Memory B cell (primary cell): Measurements from ENCODE around the gene ADCY2.

ENCODE experiments used
- ATAC-seq: fragments of 150-1000 bp; cut with Tn5 transposase; 2 replicates; pipeline ENCODE4 v1.10.0; 2021; ENCODE audit warnings: low read depth, mild to moderate bottlenecking, moderate library complexity
- DNase-seq, 2 donors: peaks; one replicate each; pipeline ENCODE4 v3.0.0; 2022; ENCODE audit warnings: low spot score in 2 of 2
- H3K27ac Mint-ChIP-seq: one replicate; pipeline ENCODE4 v1.8.0; 2022; ENCODE audit warnings: mild to moderate bottlenecking, moderate library complexity, mixed read lengths
- H3K27me3 Mint-ChIP-seq: one replicate; pipeline ENCODE4 v1.8.0; 2022; ENCODE audit warnings: mixed read lengths
- H3K36me3 Mint-ChIP-seq: one replicate; pipeline ENCODE4 v1.8.0; 2022; ENCODE audit warnings: mild to moderate bottlenecking, mixed read lengths
- H3K4me1 Mint-ChIP-seq: one replicate; pipeline ENCODE4 v1.8.0; 2022; ENCODE audit warnings: mixed read lengths
- H3K4me3 Mint-ChIP-seq: one replicate; pipeline ENCODE4 v1.8.0; 2022; ENCODE audit warnings: mild to moderate bottlenecking, moderate library complexity, mixed read lengths
- H3K9me3 Mint-ChIP-seq: one replicate; pipeline ENCODE4 v1.8.0; 2022; ENCODE audit warnings: mixed read lengths

The ADCY2 gene

DNA sequence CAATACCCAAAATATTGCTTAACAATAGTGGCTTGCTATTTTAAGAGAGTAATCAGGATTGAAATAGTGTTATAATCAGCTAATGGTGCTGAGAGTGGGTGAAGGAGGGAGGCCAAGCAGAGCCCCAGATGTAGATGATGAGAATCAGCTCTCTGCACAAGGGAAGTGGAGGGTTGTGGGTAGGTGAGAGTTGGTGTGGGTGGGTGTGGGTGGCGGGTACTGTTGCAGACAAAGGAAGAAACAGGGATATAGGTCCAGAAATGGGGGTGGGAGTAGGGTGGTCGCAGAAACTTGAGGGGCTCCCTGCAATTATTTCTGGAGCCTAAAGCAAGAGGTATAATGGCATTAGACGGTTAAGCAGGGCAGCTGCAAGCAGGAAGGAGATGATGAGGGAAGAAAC, 7.4 kb upstream of the ADCY2 start:
- ATAC-seq (no peak), DNase-seq (no peak)
- no peak overlapping the region for H3K27ac Mint-ChIP-seq
- H3K9me3 Mint-ChIP-seq = peaks cover 2% of the 10 kb centered on the region
- peaks cover 2% of the 10 kb centered on the region for H3K27me3 Mint-ChIP-seq
- no peaks in the 10 kb centered on the region for H3K36me3 Mint-ChIP-seq
- no peaks in the 10 kb centered on the region for H3K4me1 Mint-ChIP-seq
- H3K4me3 Mint-ChIP-seq = no peak overlapping the region

GRCh38 chr5:7391215-7391614, 4.7 kb upstream of the ADCY2 start:
- Mint-ChIP-seq H3K4me3 (no peak overlapping the region), H3K9me3 (no peaks in the 10 kb centered on the region), H3K4me1 (no peaks in the 10 kb centered on the region), H3K27me3 (peaks cover 2% of the 10 kb centered on the region), H3K36me3 (no peaks in the 10 kb centered on the region), H3K27ac (no peak overlapping the region)
- ATAC-seq (no peak), DNase-seq (no peak)

GRCh38 chr5:7391814-7392692, 3.9 kb upstream of the ADCY2 start:
- Mint-ChIP-seq H3K36me3 (no peaks in the 10 kb centered on the region), H3K9me3 (no peaks in the 10 kb centered on the region), H3K4me1 (no peaks in the 10 kb centered on the region), H3K4me3 (no peak overlapping the region), H3K27ac (no peak overlapping the region), H3K27me3 (peaks cover 6% of the 10 kb centered on the region)
- DNase-seq (no peak), ATAC-seq (no peak)

DNA sequence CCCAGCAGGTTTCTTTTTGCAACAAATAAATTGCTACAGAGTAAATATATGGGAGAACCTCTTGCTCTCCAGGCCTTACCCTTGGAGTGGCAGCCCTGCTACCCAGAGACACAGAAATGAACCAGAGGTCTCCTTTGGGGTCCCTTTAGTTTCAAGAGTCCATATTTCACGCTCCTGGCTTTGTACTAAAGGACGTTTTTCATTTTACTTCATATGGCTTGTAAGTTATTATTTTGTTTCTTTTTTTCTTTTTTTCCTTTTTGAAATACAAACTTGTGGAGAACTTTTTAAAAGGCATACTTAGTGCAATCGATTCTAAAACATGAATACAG, 3.3 kb upstream of the ADCY2 start:
- no peaks in the 10 kb centered on the region for H3K4me1 Mint-ChIP-seq
- no peak for ATAC-seq
- H3K9me3 Mint-ChIP-seq = no peaks in the 10 kb centered on the region
- no peak for DNase-seq
- H3K4me3 Mint-ChIP-seq = no peak overlapping the region
- peaks cover 6% of the 10 kb centered on the region for H3K27me3 Mint-ChIP-seq
- no peaks in the 10 kb centered on the region for H3K36me3 Mint-ChIP-seq
- H3K27ac Mint-ChIP-seq = no peak overlapping the region

DNA sequence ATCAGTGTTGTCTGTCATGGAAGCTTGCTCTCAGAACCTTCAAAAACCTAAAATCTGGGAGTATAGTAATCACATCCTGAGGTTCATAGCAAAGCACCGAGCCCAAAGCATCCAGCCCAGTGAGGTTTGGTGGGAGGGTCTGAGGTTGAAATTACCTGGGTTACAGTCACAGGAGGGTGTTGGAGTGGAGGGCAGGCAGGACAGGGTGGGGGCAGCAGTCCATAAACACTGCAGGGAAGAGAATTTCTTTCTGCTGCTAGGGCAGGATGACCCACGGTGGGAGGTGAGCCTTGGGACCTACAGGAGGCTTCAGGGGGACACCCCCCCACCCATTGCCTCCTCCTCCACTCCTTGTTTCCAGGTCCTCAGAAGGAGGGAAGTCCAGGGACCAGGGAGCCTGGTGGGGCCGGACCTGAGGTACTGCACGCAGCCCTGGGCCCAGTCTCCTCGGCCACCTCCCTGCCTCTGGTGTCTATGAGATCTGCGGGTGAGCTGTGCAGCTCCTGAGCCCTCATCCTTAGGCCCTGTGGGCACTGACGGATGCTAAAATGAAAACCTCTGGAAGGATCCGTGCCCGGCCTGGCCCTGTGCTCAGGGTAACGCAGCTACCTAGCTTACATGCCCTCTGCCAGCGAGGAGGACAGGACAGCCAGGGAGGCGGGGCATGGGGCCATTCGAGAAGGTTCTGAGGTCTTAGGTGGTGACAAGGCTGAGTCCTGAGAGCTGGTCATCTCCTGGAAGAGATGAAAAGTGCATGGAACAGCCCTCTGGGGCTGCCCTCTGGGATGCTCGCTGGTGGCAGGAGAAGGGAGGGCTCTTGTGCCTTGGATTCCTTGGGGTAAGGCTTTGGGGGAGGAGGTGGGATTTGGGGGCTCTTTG, 1.8 kb upstream of the ADCY2 start:
- no peaks in the 10 kb centered on the region for H3K9me3 Mint-ChIP-seq
- ATAC-seq (no peak), DNase-seq (no peak)
- H3K27ac Mint-ChIP-seq = no peak overlapping the region
- H3K27me3 Mint-ChIP-seq = peaks cover 9% of the 10 kb centered on the region
- H3K36me3 Mint-ChIP-seq = no peaks in the 10 kb centered on the region
- H3K4me1 Mint-ChIP-seq = no peaks in the 10 kb centered on the region
- H3K4me3 Mint-ChIP-seq = no peak overlapping the region

DNA sequence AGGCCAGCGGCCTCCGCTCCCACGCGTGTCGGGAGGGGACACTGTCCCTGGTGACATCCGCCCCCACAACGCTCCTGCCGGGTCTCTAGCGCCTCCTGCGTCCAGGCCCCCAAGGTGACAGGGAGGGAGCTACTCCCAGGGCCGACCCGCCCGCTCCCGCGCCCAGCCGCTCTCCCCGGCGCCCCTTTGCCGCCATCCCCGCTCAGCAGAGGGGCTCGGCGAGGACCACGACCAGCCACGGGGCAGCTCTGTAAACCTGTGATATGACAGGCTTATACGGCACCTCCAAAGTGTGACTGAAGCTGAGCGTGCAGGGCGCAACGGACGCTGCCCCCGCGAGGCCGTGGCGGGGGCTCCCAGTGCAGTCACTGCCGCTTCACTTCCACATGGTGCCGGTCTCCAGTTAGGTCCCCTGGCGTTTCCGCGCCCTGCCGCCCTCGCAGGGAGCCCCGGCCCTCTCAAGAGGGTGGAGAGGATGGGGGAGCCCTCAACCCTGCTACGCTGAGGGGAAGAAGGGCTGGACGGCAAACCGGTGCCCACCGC, 978 bp upstream of the ADCY2 start:
- no peak overlapping the region for H3K4me3 Mint-ChIP-seq

DNA sequence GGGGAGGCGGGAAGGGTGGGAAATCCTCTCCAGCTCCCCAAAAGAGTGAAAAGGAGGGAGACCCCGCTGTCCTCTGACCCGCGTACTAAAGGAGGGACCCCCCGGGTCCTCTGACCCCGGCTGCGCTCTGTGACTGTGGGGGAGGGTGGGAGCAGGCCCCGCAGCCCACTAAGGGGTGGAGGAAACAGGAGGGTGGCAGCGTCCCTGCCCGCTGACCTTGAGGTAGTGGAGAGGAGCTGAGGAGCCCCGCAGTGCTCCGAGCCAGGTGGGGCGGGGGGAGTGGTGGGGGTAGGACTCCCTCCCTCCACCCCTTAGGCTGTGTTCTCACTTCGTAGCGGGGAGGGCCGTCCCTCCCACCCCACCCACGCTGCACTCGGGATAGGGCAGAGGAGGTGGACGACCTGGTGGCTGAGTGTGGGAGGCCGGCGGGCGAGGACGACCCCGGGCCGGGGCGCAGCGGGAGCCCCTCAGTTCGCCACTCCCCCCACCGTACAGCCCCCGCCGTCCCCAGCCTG, 449 bp upstream of the ADCY2 start:
- Mint-ChIP-seq H3K36me3 (no peaks in the 10 kb centered on the region), H3K4me1 (no peaks in the 10 kb centered on the region), H3K9me3 (no peaks in the 10 kb centered on the region), H3K4me3 (no peak overlapping the region), H3K27ac (no peak overlapping the region), H3K27me3 (peaks cover 9% of the 10 kb centered on the region)
- DNase-seq (no peak), ATAC-seq (no peak)

More for the DNA sequence above, 978 bp upstream of the ADCY2 start:
- H3K27ac Mint-ChIP-seq = no peak overlapping the region
- peaks cover 9% of the 10 kb centered on the region for H3K27me3 Mint-ChIP-seq
- no peaks in the 10 kb centered on the region for H3K4me1 Mint-ChIP-seq
- no peaks in the 10 kb centered on the region for H3K9me3 Mint-ChIP-seq
- no peaks in the 10 kb centered on the region for H3K36me3 Mint-ChIP-seq
- DNase-seq = no peak
- no peak for ATAC-seq

DNA sequence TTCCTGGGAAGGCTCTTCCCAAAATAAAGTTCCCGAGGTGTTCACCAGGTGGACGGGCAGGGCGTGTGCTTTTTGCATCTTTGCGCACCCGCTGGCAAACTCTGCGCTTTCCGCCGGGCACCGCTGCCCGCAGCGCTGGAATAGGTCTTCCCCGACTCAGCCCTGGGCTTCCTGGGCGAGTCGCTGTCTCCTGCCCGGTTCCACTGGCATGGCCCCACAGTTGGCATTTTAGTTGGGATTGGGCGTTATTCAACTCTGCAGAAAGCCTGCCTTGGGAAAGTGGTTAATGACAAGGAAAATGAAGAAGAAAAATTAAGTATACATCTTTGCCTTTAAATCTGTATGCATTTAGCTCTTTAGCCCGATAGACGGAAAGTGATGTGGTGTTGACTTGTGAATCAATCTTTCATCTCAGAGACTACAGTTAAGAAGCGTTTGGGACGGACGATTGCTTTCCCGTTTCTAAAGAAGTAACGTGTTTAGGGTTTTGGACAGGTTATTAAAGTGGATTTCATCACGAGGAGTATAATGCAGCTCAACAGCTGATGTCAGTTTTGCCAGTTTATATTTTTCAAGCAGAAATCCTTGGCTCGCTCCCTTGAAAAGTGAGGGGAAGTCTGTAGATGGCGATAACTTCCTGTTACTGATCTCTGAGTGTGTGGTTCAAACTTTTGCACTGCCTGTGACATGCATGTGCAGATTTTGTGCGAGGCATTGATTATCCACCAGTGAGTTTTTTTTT, 946 bp downstream of the ADCY2 start:
- Mint-ChIP-seq H3K9me3 (no peaks in the 10 kb centered on the region), H3K27ac (no peak overlapping the region), H3K4me1 (no peaks in the 10 kb centered on the region), H3K27me3 (peaks cover 9% of the 10 kb centered on the region), H3K36me3 (no peaks in the 10 kb centered on the region), H3K4me3 (no peak overlapping the region)
- no peak for DNase-seq
- no peak for ATAC-seq

GRCh38 chr5:7397937-7398336, 2.0 kb downstream of the ADCY2 start:
- no peaks in the 10 kb centered on the region for H3K9me3 Mint-ChIP-seq
- no peaks in the 10 kb centered on the region for H3K4me1 Mint-ChIP-seq
- H3K4me3 Mint-ChIP-seq = no peak overlapping the region
- H3K36me3 Mint-ChIP-seq = no peaks in the 10 kb centered on the region
- no peak overlapping the region for H3K27ac Mint-ChIP-seq
- DNase-seq = no peak
- no peak for ATAC-seq
- H3K27me3 Mint-ChIP-seq = peaks cover 9% of the 10 kb centered on the region

DNA sequence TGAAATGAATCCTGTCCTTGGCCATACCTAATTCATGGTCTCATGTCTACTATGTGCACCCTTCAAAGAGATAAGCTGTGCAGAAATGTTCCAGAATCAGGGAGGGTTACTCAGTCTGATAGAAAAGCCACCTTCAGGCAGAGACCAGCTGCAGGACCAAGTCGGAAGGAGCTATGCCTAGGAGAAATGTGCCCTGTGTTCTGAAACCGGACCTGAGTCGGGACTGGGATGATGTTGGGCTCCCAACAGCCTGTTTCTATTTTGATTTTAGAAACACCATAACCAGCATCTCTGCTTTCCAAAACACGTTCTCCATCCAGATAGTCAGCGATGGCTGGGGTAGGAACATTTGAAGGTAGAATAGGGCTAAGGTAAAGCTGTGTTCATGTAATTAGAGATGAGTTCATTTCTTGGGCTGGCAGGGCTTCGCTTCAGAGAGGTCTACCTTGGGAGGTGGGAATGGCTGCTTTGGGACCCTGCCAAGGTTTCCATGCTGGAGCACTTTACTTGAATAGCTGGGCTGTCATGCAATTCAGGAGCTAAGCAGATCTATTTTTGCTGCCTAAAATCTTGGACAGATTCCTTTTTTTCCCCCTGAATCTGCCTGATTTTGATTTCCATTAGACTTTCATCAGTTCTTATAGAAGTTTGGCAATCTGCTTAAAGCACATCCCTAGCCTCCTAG, 2.8 kb downstream of the ADCY2 start:
- H3K4me3 Mint-ChIP-seq = no peak overlapping the region

GRCh38 chr5:7405277-7405676, 9.3 kb downstream of the ADCY2 start:
- H3K9me3 Mint-ChIP-seq = peaks cover 3% of the 10 kb centered on the region
- no peak for ATAC-seq
- H3K36me3 Mint-ChIP-seq = no peaks in the 10 kb centered on the region
- no peak overlapping the region for H3K27ac Mint-ChIP-seq
- DNase-seq = no peak
- no peaks in the 10 kb centered on the region for H3K4me1 Mint-ChIP-seq
- no peak overlapping the region for H3K4me3 Mint-ChIP-seq
- H3K27me3 Mint-ChIP-seq = no peaks in the 10 kb centered on the region

More for the DNA sequence above, 2.8 kb downstream of the ADCY2 start:
- Mint-ChIP-seq H3K9me3 (no peaks in the 10 kb centered on the region), H3K27ac (no peak overlapping the region), H3K36me3 (no peaks in the 10 kb centered on the region), H3K27me3 (peaks cover 9% of the 10 kb centered on the region), H3K4me1 (no peaks in the 10 kb centered on the region)
- ATAC-seq = no peak
- DNase-seq = no peak

DNA sequence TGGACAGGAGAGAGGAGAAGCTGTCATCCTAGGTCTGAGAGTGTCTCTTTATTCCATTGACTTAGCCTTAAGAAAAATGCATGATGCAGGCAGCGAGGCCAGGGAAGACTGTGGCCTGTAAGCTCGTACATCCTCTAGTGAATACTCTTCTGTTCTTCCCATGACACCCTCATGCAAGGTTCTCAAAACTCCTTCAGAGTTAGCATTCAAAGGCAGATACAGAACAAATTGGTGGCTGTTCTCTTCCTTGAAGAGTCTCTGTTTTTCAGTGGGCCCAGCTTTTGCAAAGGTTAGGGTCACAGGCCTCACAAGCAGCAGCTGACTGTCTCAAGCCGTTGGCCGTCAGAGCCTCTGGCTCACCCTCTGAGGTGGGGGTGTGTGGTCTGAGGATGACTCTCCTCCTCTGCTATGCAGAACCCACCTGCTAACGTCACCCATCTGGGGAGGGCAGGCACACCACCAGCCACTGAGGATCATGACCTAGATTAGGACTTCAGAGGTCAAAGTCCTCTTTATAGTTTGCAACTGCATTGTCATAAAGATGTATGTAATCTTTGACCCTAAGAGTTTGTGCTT, 15.1 kb downstream of the ADCY2 start:
- Mint-ChIP-seq H3K4me1 (no peaks in the 10 kb centered on the region), H3K9me3 (peaks cover 7% of the 10 kb centered on the region)
- no peak for ATAC-seq

DNA sequence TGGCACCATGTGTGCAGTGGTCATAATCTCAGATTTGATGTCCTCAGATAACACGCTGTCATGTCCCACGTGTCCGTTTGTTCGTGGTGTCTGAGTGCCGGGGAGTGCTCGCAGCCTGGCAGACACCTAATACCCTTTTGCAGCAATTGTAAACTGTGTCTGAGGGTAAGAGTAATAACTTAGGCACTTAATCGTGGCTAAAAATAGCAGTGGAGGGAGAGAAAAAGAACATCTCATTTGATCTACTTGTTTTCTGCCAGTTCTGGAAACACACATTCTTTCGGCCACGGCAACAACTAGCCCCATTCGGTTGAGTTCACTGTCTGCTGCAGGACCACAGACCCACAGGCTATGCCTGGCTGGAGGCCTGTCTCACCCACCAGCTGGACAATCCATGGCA, 16.5 kb downstream of the ADCY2 start:
- Mint-ChIP-seq H3K4me3 (no peak overlapping the region), H3K27ac (no peak overlapping the region), H3K4me1 (no peaks in the 10 kb centered on the region), H3K36me3 (no peaks in the 10 kb centered on the region), H3K27me3 (no peaks in the 10 kb centered on the region), H3K9me3 (peaks cover 6% of the 10 kb centered on the region)
- ATAC-seq = no peak
- DNase-seq = no peak

More for the DNA sequence above, 15.1 kb downstream of the ADCY2 start:
- no peak overlapping the region for H3K27ac Mint-ChIP-seq
- DNase-seq = no peak
- H3K36me3 Mint-ChIP-seq = no peaks in the 10 kb centered on the region
- H3K4me3 Mint-ChIP-seq = no peak overlapping the region
- H3K27me3 Mint-ChIP-seq = no peaks in the 10 kb centered on the region
